Stimulated activated CD4-positive, alpha-beta T cell treated with anti-CD3 and anti-CD28 coated beads, Interleukin-12 subunit alpha, Interleukin-12 subunit beta, amount 100 ng/mL, for 24 hours (primary cell): ENCODE measurements around the gene TBCEL.
"Not testable (repeated sequence)": the region's sequence is repeated elsewhere in the genome, so short reads cannot be mapped to it uniquely, and the experiment has no call there.

Experiments
- DNase-seq, 2 experiments: peaks; one replicate each; pipeline ENCODE4 v3.0.0-alpha.2; 2020; ENCODE audit warnings: low read depth in 2 of 2

Gene TBCEL

DNA sequence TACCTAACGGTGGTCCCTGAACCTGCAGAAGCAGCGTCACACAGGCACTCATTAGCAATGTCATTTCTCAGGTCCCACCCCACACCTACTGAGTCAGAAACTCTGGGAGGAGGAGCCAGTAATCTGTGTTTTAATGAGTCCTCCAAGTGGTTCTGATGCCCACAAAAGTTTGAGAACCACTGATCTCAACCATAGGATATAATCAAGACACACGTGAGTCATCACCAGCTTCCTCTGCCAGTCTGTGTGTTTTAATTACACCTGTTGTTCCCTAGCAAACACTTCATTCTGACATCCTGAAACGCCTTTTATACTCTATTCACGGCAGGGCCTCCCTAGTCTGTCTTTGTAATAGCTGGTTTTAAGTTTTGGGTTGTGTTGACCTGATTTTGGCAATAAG is 82.9 kb downstream of the TBCEL start:
- DNase-seq = no peak

DNA sequence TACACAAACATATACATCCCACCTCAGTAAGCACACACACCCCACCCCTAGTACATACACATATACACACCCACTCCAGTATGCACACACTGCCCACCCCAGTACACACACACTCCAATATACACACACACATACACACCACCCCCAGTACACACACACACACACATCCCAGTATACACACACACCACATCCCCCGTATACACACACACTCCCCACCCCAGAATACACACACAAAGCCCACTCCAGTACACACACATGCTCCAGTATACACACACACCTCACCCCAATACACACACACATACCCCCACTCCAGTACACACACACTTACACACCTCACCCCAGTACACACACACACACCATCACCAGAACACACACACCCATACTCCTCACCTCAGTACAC is 84.5 kb downstream of the TBCEL start:
- no peak for DNase-seq

DNA sequence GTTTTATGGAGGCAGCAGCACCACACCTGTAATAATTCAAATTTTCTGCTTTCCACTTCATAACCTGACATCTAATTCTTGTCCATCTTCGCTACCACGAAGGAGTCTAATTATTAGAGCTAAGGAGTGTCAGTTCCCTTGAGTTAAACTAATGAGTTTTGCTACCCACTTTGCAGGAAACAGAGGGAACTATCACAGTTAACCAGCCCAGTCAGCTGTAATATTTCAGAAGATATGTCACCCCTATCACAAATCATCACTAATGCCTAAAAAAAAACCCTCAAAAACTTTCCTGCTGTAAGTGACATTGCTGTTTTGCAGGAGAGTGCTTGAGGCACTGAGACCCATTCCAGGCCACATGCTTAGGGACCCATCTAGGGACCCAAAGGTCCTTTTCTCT is 85.6 kb downstream of the TBCEL start:
- DNase-seq = no peak

DNA sequence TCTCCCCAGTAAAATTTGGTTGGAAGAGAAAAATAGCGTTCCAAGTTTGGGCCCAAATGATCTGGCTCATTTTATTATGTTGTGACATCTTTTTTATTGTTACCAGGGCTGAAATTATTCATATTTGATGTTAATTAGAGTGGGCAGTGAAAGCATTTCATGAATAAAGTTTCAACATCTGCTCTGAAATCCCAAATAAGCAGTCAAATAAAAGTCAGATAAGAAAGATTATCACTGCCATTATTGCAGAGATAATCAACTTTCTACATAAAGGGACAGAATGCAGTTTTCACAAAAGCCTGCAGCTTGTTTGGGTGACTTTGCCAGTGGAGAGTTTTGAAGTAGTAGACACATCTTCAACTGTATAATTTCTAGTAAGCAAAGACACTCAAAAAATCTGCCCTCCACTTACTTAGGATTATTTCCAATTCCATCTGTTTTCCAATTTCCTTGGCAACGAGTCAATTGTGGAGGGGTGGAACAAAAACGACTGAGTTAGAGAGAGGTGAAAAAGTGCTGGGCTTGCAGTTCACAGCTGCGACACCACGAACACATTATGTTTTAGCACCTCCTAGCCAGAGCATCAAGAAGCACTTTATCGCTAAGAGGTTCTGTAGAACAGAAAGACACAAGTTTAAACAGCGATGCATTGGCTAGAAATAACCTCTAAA is 86.1 kb downstream of the TBCEL start:
- no peak for DNase-seq

DNA sequence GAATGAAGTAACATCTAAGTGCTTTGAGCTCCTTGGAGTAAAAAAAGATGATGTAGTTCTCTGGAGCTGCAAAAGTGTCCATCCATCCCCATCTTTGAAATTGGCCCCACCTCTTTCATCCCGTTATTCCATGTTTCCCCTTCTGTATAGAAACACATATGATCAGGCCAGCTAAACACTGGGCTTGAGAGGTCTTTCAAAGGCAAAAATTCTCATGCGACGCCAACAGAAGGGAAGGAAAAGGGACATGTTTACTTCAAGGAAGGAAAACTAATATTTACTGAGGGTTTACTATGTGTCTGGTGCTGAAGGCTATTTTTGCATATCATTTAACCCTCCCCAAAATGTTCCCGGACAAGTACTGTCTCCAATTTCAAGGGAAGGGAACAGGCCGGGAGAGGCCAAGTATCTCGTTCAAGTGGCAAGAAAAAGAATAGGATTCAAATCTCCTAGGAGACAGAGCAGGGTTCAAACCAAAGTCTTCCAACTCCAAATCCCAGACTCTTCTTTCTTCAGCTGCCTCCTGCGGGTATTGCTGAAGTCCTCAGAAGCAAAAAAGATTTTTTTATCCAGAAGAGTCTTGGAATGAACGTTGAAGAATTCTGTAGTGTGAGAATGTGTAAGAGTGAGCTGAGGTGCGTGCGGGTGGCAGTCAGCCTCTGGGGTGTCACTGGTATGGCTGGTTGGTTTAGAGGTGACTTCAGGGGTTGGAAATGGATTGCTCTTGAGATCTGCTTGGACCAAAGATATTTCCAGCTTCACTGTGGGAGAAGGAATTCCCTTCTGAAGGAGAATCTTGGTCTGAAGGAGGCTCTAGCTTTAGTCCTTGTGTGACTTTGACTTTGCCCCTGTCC is 87.2 kb downstream of the TBCEL start:
- DNase-seq = no peak

DNA sequence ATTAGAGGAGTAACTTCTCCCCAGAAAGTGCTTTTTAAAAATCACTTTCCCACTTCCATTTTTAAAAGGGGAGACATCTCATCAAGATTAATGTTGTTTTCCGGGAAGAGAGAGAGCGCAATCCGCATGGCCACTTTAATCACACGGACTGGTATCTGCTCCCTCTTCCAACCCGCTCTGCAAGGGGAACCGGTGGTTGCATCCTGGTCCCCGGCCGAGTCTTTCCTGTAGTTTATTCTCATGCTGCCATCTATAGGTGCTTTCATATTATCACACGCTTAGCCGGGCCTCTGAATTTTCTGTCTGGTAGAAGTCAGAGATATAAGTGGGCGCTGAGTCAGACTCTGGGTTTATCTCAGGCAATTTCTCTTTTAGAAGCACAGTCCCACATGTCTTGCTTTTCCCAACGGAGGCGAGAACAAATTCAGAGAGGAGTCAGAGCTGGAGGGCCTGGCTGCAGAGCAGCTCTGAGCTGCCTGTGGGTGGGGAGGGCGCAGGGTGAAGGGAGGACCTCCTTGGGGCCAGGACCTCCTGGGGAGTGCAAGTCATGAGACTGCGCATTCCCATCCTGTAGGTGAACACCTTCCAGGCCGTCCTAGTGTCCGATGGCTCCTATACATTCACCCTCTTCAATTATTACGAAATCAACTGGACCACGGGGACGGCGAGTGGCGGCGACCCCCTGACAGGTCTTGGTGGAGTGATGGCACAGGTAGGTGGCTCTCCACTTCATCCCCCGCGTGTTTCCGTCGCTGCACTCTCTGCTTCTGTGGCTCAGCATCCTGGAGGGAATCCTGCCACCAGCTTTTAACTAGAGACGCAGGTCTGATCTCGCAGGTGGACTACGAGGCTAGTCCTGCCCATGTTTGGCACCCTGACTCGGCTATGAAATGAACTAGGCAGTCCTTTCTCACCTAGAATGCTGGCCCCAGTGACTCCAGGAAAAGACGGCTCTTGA is 88.9 kb downstream of the TBCEL start:
- DNase-seq = peak; percentile 1 to 19

DNA sequence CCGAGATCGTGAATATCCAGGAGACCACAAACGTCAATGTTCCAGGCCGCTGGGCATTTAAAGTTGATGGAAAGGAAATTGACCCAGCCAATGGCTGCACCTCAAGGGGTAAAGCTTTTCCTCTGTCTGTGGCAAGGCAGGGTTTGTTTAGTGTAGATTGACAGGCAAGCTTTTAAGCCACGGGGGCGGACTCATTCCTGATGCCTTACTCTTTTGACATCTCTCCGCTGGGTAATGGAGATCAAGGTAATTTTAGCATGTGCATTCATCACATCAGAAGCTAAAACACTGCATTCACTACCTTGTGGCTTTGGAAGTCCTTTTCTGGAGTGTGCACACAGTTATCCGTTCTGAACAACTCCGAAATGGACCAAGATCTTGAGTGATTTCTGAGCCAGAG is 89.7 kb downstream of the TBCEL start:
- DNase-seq = no peak

DNA sequence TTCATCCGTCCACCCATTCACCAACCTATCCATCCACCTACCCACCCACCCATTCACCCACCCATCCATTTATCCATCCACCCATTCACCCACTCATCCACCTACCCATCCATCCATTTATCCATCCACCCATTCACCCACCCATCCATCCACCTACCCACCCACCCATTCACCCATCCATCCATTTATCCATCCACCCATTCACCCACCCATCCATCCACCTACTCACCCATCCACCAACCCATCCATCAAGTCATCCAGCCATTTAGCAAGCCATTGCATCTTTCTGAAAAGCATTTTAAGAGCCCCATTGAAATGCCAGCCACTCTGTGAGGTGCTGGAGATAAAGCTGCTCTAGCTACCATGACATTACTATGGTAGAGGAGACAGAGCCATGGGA is 91.1 kb downstream of the TBCEL start:
- DNase-seq = not testable (repeated sequence)

DNA sequence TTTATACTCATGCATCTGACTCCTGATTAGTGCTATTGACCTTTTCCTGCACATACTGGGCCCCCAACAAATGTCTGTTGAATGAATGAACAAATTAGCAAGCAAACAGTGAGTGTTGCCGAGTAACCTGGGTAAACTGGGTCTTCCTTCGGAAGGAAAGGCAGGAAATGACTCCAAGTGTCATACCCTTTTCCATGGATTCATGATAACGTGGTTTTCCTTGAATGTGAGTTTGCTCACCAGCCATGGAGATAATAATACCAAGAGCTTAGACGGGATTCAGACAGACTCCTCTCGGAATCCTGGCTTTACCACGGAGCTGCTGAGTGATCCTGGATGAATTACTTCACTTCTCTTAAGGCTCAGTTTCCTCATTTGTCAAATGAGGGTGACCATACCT is 93.9 kb downstream of the TBCEL start:
- no peak for DNase-seq

DNA sequence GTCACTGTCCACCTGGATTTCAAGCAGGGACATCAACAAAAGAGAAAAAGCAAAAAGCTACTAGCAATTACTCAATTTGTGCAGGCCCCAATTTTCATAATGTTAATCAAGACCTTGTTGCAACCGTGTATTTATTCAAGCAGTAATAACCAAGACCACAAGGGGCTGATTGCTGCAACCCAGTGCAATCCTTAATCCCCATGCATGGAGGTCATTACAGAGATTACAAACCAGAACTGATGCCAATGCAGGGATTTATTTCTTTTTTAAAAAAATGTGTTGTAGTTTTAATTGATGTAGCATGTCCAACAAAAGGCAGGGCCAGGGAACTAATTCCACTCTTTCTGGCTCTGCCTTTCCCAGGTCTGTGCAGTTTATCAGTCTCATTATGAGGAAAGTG is 95.5 kb downstream of the TBCEL start:
- no peak for DNase-seq

DNA sequence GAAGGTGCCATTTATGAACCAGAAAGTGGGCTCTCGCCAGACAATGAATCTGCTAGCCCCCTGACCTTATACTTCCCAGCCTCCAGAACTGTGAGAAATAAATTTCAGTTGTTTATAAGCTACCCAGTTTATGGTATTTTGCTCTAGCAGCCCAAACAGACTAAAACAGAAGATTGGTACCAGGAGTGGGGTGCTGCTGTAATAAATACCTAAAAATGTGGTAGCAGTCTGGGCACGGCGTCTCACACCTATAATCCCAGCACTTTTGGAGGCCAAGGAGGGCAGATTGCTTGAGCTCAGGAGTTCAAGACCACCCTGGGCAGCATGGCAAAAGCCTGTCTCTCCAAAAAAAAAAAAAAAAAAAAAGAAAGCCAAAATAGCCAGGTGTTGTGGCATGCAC is 98.4 kb downstream of the TBCEL start:
- DNase-seq = no peak

DNA sequence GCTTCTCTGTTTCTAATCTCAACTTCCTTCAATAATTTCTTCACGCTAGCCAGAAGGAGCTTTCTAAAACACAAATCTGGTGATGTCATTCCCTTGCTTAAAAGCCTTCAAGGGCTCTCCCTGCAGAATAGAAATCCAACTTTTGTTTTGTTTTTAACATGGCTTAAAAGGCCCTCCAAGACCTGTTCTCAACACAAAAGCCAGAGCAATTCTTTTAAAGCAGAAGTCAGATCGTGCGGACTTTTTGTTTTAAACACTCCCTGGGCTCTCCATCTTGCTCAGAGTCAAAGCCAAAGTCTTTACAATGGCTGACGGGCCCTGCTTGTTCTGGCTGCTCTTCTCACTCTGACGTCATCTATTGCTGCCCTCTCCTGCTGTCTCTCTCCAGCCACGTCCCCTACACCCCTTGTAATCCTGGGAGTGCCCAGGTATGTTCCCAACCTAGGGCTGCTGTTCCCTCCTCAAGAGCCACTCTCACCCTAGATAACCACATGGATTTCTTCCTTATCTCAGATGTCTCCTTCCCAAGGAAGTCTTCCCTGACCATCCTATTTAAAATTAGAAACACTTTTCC is 99.7 kb downstream of the TBCEL start:
- DNase-seq = no peak

DNA sequence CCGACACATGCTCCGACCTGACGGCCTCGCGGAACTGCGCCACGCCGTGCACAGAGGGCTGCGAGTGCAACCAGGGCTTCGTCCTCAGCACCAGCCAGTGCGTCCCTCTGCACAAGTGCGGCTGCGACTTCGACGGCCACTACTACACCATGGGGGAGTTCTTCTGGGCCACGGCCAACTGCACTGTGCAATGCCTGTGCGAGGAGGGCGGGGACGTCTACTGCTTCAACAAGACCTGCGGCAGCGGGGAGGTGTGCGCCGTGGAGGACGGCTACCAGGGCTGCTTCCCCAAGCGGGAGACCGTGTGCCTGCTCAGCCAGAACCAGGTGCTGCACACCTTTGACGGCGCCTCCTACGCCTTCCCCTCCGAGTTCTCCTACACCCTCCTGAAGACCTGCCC is 103.9 kb downstream of the TBCEL start:
- DNase-seq = no peak

DNA sequence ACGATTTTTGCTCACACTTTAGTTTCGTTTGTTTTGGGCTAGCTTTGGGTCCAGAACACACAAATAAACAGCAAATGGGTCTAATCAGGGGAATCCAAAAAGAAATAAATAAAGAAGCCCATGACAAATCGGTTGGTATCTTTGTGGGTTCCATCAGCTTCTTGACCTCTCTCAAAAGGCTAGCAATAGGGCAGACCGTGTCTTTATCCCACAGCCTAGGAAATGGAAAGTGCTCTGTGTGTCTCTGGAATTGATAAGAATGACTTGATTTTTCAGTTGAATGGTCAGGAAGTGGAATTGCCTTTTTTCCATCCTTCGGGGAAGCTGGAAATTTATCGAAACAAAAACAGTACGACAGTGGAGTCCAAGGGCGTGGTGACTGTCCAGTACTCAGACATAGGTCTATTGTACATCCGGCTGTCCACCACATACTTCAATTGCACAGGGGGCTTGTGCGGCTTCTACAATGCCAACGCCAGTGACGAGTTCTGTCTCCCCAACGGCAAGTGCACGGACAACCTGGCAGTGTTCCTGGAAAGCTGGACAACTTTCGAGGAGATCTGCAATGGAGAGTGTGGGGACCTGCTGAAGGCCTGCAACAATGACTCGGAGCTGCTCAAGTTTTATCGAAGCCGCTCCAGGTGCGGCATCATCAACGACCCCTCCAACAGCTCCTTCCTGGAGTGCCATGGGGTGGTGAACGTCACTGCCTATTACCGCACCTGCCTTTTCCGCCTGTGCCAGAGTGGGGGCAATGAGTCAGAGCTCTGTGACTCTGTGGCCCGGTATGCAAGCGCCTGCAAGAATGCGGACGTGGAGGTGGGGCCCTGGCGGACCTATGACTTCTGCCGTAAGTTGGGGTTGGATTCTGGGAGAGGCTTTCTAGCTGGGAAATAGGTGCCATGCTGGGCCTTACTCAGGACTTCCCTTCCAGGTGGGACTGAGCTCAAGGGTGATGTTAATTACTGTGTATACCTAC is 105.7 kb downstream of the TBCEL start:
- no peak for DNase-seq

DNA sequence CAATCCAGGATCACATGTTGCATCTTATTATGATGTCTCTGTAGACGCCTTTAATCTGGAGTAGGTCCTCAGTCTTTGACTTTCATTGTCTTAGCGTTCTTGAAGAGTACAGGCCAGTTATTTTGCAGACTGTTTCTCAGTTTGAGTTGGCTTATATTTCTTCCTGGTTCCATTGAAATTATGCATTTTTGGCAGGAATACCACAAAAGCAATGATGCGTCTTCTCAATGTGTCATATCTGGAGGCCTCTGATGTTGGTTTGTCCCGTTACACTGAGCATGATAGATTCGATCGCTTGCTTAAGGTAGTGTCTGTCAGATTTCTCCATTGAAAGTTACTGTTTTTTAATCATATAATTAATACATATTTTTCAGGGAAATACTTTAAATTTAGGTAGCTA is 107.8 kb downstream of the TBCEL start:
- DNase-seq = no peak

DNA sequence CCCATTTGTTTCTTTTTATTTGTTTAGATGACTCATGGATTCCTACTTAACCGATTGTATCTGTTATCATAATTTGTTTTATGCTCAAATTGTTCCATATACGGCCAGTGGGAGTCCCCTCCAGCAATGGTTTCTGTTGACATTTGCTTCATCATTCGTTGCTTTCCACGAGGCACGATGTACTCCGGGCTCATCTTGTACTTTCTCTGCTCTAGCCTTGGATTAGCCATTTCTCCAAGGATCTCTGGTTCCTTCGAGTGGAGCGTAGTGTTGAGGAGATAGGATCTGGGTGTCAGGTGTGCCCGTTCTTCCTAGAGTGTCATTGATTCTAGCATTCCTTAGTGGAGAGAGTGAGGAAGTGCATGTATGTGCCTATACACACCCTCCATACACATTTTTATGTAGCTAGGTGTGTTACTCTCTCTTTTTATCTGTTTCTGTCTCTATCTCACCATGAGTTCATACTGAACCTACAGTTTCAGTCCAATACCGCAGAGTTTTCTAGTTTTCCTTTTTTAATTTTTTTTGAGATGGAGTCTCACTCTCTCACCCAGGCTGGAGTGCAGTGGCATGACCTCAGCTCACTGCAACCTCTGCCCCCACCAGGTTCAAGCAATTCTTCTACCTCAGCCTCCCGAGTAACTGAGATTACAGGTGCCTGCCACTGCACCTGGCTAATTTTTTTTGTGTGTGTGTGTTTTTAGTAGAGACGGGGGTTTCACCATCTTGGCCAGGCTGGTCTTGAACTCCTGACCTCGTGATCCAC is 108.5 kb downstream of the TBCEL start:
- no peak for DNase-seq

DNA sequence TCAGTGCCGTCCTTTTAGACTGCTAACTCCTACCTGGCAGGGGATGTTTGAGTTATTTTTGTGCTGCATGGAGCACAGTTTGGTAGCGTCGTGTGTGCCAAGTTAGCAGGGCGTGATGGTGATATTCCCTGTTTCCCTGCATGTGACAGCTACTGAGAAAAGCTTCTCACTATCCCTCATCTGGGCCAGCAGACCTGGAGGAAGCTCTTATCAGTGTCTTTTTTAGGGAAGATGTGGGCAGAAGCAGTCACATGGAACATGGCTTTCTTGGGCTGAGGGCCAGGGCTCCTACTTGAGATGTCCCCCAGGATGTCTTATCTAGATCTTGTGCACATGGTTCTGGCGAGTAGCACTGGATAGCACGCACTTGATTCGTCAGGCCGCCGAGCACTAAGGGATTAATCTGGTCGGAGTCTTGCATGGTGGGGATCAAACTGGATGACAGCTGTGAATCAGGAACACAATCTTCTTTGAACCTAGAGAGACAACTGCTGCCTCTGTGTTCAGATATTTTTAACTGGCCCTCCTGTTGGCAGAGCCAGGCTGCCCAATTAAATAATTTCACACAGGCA is 110.9 kb downstream of the TBCEL start:
- DNase-seq = no peak

DNA sequence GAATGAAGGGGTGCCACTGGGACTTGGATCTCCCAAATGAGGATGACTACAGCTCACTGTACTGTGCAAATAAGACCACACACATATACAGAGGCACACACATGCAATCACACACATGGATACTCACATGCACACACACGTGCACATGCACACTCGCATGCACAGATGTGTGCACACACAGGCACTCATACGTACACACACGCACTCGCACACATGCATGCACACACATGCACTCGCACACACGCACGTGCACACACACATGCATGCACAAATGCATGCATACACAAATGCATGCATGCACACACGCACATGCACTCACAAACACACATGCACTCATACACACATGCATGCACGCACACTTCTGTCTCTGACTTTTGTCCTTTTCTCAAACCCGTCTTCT is 113.1 kb downstream of the TBCEL start:
- no peak for DNase-seq

DNA sequence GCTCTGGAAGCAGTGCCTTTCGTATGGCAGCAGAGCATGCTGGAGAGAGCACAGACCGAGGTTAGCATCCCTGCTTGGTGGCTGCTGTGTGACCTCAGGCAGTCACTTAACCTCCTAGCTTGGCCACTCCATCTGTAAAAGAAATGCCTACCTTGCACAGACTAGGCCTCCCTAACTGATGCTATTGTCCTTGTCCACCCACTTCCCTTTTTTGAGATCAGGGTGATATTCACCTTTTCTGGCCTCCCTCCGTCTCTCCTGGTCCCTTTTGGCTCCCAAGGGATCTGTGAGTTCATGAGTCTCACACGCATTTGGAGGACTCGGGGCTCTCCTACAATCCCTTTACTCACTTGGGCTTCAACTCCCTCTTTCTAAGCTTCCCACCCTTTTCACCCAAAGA is 114.4 kb downstream of the TBCEL start:
- DNase-seq = no peak

DNA sequence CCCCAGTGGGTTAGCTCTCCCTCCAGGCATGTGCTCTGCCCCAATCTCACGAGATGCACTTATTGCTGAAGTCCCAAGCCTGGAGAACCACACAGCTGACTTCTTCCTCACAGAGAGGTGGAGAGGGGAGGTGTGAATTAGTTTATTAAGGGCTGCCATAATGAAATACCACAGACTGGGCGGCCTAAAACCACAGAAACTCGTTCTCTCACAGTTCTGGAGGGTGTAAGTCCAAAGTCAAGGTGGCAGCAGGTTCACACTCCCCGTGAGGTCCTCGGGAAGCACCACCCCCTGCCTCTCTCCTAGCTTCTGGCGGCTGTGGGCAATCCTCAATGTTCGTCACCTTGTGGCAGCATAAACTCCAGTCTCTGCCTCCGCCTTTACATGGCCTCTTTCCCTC is 116.5 kb downstream of the TBCEL start:
- DNase-seq = no peak
